Measurements from ENCODE around the gene REELD1. TPM values are rescaled to one million over a fixed set of nuclear protein-coding genes. Genes with fewer than 3 reads are reported as not detected.

REELD1 gene
- total RNA-seq, 1 donor from 2014 or later, result not detected

DNA sequence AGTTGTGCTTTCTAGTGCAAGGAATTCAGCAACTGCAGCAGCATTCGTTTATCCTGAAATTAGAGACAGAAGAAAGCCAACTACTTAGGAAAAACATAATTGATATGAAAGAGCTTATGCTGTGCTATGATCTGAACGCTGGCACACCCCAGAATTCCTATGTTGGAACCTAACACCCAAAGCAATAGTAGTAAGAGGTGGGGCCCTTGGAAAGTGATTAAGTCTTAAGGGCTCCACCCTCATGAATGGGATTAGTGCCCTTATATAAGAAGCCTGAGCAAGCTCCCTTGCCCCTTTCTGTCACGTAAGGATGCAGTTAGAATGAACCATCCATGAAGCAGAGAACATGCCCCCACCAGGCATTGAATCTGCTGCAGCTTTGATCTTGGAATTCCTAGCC is 44.2 kb upstream of the REELD1 start:
- no peak overlapping the region for H3K27ac ChIP-seq (ENCODE audit: low read depth, low read length)
- no peak overlapping the region for H2AFZ ChIP-seq (ENCODE audit: low read depth, low read length)
- no peaks in the 10 kb centered on the region for H3K36me3 ChIP-seq (ENCODE audit: insufficient read depth, low read length)
- no peaks in the 10 kb centered on the region for H3K4me1 ChIP-seq (ENCODE audit: insufficient read depth, low read length)
- peaks cover 4% of the 10 kb centered on the region for H3K4me1 Mint-ChIP-seq (ENCODE audit: low read depth, unreplicated experiment)
- H3K4me3 Mint-ChIP-seq (ENCODE audit: unreplicated experiment), result no peak overlapping the region
- H3K4me3 ChIP-seq (ENCODE audit: insufficient read depth, low read depth, low read length), result no peak overlapping the region
- H3K9me3 Mint-ChIP-seq (ENCODE audit: unreplicated experiment), result no peaks in the 10 kb centered on the region
- DNase-seq (ENCODE audit: low read depth) (no peak), FAIRE-seq (no peak)
- no peaks in the 10 kb centered on the region for H4K20me1 ChIP-seq (ENCODE audit: insufficient read depth, low read length)
- H3K9ac ChIP-seq (ENCODE audit: low read length), result no peak overlapping the region
- H3K79me2 ChIP-seq (ENCODE audit: insufficient read depth, low read length), result no peaks in the 10 kb centered on the region
- no peaks in the 10 kb centered on the region for H3K27me3 ChIP-seq (ENCODE audit: insufficient read depth, low read length)
- H3K27ac Mint-ChIP-seq (ENCODE audit: unreplicated experiment), result no peak overlapping the region
- no peaks in the 10 kb centered on the region for H3K36me3 Mint-ChIP-seq (ENCODE audit: low read depth, unreplicated experiment)
- no peak overlapping the region for H3K4me2 ChIP-seq (ENCODE audit: low read length)
- TF ChIP-seq EZH2 (IDR thresholded peaks at IDR 0.05; ENCODE audit: insufficient read depth, low read length), result no peak
- TF ChIP-seq, protein P1, sequence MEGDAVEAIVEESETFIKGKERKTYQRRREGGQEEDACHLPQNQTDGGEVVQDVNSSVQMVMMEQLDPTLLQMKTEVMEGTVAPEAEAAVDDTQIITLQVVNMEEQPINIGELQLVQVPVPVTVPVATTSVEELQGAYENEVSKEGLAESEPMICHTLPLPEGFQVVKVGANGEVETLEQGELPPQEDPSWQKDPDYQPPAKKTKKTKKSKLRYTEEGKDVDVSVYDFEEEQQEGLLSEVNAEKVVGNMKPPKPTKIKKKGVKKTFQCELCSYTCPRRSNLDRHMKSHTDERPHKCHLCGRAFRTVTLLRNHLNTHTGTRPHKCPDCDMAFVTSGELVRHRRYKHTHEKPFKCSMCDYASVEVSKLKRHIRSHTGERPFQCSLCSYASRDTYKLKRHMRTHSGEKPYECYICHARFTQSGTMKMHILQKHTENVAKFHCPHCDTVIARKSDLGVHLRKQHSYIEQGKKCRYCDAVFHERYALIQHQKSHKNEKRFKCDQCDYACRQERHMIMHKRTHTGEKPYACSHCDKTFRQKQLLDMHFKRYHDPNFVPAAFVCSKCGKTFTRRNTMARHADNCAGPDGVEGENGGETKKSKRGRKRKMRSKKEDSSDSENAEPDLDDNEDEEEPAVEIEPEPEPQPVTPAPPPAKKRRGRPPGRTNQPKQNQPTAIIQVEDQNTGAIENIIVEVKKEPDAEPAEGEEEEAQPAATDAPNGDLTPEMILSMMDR (IDR thresholded peaks at IDR 0.05; ENCODE audit: insufficient read depth, low read depth, low read length), result no peak
- H3K9me3 ChIP-seq (ENCODE audit: insufficient read depth, low read depth, low read length), result no peaks in the 10 kb centered on the region
- H3K27me3 Mint-ChIP-seq (ENCODE audit: low read depth, unreplicated experiment), result no peaks in the 10 kb centered on the region

DNA sequence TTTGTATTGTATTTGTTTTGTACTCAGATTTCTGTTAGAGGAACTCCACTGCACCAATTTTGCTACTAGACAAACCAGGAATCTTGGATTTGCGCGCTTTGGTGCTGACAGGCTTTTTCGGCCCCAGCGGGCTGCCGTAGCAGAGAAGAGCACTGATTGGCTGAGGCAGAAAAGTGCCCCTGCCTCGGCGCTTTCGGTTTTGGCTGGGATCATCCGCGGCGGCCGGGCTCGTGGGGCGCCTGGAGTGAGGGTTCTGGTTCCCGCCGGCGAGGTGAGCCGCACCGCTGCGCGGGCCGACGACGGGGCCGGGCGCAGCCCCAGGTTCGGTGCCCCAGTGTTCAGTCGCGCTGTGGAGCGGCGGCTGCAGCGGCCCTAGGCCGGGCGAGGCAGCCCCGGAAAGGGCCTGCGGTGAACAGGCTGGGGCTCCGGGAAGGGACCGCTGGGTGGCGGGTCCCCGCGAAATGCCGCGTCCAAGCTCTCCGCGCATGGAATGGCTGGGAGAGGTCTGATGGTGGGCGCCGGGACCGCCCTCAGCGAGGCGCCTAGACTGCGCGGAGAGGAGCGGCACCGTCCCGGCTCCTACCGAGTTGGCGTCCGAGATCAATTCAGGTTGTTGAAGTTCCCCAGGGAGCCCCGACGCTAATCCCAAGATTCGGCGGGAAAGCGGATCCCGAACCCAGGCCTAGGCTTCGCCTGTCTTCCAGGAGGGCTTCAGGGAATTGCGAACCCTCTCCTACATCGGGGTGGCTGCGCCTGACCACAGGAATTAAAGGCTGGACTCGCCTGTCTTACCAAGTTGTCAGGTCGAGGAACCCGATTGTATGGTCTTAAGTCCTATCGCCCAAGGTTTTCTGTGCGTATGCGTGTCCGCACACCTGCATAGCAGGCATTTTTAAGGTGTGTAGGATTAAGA is 38.5 kb upstream of the REELD1 start, which contains the start of gene LSM6:
TSS of gene LSM6 (plus strand) at position 178 of the 913 bp plus-strand sequence. CDS start 7,204 bp downstream, outside the sequence.
- Histone ChIP-seq H3K9ac (ENCODE audit: low read length) (peak within 1 kb of the TSS; percentile 93), H3K27ac (ENCODE audit: low read depth, low read length) (peak within 1 kb of the TSS; percentile 85), H2AFZ (ENCODE audit: low read depth, low read length) (peak within 1 kb of the TSS; percentile 91), H3K9me3 (ENCODE audit: insufficient read depth, low read depth, low read length) (no peaks in the 10 kb centered on the region), H3K79me2 (ENCODE audit: insufficient read depth, low read length) (peaks cover 52% of the 10 kb centered on the region), H3K4me1 (ENCODE audit: insufficient read depth, low read length) (peaks cover 4% of the 10 kb centered on the region), H4K20me1 (ENCODE audit: insufficient read depth, low read length) (peaks cover 28% of the 10 kb centered on the region), H3K4me3 (ENCODE audit: insufficient read depth, low read depth, low read length) (peak within 1 kb of the TSS; percentile 79), H3K4me2 (ENCODE audit: low read length) (peak within 1 kb of the TSS; percentile 87), H3K27me3 (ENCODE audit: insufficient read depth, low read length) (no peaks in the 10 kb centered on the region), H3K36me3 (ENCODE audit: insufficient read depth, low read length) (no peaks in the 10 kb centered on the region)
- TF ChIP-seq, protein P1 (IDR thresholded peaks at IDR 0.05; ENCODE audit: insufficient read depth, low read depth, low read length), result no peak
- no peak for TF ChIP-seq EZH2 (IDR thresholded peaks at IDR 0.05; ENCODE audit: insufficient read depth, low read length)
- no peaks in the 10 kb centered on the region for H3K27me3 Mint-ChIP-seq (ENCODE audit: low read depth, unreplicated experiment)
- peaks cover 5% of the 10 kb centered on the region for H3K4me1 Mint-ChIP-seq (ENCODE audit: low read depth, unreplicated experiment)
- peak within 1 kb of the TSS; percentile 90 for H3K4me3 Mint-ChIP-seq (ENCODE audit: unreplicated experiment)
- no peaks in the 10 kb centered on the region for H3K9me3 Mint-ChIP-seq (ENCODE audit: unreplicated experiment)
- peak within 1 kb of the TSS; percentile 20 for H3K27ac Mint-ChIP-seq (ENCODE audit: unreplicated experiment)
- H3K36me3 Mint-ChIP-seq (ENCODE audit: low read depth, unreplicated experiment), result no peaks in the 10 kb centered on the region
- FAIRE-seq (no peak), DNase-seq (ENCODE audit: low read depth) (peak; percentile 79)

Measured in astrocyte (in vitro differentiated cells and primary cell).